Activated naive CD4-positive, alpha-beta T cell treated with Interleukin-2 at 50 U/mL for 16 hours (primary cell): Measurements from ENCODE around the gene SLC25A26.
A peak's percentile ranks its signal among the peaks of the same experiment; 100 is the strongest.

Experiments used
- DNase-seq: peaks from one replicate; pipeline ENCODE4 v3.0.0-alpha.2; 2020

The SLC25A26 gene

GRCh38 chr3:66399529-66400232 lies 178.9 kb downstream of the SLC25A26 start:
- DNase-seq = no peak

DNA sequence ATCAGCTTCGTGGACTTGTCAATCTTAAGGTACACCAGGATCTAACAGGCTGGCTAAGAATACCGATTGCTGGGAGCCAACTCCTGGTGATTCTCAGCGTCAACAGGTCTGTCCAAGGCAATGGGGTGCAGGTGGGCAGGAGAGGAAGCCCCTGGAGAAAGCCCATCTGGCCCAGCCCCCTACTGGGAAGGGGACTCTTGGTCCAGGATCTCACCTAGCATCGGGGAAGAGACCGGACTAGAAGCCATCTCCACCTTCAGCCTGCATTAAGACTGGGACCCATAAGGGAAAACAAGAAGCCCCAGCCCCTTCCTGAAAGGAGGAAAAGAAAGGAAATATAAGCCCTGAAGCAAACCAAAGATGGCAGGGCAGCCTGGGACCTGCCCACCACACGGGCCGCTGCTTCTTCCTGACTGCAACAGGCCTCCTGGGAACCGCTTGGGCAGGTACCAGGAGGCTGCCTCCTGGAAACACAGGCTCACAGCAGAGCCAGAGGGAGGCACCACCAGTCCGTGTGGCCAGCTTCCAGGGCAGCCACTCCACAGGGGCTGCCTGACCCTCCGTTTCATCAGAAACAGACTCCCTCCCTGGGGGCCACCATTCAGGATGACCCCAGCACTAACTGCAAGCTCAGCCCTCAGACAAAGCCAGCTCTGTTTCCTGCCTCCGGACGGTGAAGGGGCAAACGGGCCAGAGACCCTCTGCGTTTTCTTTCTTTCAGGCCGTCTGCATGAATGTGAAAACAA lies 179.8 kb downstream of the SLC25A26 start:
- DNase-seq = no peak

DNA sequence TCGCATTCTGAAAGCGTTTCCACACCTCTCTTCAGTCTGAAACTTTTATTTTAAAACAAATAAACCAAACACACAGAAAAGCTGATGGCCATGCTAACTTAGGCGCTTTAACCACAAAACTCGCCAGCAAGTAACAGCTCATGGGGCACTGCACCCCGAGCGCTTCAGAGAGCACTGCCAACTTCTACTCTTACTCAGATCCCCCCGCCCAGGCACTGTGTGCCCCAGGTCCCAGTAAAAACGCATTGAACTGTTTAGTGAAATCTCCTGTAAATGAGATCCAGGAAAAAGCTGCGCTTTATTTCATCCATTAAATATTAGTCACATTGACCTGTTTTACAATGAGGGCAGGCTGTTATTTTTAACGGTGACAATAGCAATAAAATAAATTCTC lies 180.4 kb downstream of the SLC25A26 start:
- DNase-seq = no peak

DNA sequence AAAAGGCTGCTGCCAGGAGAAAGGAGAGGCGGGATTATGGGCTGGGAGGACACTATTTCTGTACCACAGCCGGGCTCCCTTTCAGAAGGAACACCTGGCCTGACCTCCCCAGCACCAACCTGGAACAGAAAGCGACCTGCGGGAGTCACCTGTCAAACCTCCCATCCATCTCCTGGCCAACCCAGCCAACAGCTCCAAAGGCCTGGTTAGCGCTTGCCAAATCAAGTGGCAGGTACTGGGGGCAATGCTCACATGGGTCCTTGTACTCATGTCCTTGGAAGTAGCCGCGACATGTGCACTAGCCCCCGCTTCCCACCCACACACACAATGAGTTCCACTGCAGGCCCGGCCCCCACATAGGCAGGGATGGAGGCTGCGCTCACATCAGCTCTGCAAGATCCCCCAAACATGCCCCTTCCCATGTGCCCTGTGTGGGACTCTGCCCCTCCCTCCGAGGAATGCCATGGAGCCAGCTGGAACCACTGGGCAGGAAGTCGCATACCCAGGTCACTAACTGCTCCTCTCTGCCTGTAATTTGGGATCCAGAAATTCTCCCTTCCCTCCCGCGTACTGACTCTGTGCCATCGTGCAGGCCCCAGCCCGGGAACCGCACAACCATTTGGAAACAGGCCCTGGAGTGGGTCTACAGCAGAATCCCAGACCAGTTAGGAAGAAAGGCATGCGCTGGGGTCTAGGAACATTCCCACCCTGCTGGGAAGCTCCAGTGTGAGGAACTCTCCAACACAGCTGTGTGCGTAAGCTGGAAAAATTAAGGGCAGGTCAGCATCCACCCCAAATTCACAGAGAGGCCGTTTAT lies 181.1 kb downstream of the SLC25A26 start:
- DNase-seq = no peak

GRCh38 chr3:66402596-66403290 lies 181.9 kb downstream of the SLC25A26 start:
- no peak for DNase-seq

DNA sequence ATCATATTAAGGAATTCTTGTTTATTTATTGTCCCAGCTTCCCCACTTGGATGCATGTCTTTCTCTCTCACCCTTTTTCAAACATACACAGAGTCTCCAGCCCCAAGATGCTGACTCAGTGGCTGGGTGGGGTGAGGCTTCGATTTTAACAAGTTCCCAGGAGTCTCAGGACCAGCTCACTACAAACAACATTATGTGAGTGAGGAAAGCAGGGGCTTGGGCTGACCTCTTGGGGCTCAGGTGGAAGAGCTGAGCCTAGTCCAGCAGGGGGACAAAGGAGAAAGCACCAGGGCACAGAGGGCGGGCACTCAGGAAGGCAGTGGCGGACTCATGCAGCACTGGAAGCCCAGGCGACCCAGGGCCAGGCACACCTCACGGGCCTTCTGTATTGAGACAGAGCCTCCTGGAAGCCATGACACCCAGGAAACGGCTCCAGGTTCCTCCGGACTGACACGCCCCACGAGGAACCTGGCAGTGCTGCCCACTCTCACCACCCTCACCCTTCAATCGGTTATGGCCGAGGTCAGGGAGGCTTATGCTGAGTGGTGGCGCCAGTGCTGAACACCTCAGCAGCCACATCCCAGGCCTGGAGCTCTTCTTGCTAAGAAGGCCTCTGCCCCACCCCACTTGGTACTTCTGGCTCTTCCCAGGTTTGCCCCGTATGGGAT lies 182.7 kb downstream of the SLC25A26 start:
- no peak for DNase-seq

GRCh38 chr3:66404197-66404596 lies 183.4 kb downstream of the SLC25A26 start:
- DNase-seq = no peak

DNA sequence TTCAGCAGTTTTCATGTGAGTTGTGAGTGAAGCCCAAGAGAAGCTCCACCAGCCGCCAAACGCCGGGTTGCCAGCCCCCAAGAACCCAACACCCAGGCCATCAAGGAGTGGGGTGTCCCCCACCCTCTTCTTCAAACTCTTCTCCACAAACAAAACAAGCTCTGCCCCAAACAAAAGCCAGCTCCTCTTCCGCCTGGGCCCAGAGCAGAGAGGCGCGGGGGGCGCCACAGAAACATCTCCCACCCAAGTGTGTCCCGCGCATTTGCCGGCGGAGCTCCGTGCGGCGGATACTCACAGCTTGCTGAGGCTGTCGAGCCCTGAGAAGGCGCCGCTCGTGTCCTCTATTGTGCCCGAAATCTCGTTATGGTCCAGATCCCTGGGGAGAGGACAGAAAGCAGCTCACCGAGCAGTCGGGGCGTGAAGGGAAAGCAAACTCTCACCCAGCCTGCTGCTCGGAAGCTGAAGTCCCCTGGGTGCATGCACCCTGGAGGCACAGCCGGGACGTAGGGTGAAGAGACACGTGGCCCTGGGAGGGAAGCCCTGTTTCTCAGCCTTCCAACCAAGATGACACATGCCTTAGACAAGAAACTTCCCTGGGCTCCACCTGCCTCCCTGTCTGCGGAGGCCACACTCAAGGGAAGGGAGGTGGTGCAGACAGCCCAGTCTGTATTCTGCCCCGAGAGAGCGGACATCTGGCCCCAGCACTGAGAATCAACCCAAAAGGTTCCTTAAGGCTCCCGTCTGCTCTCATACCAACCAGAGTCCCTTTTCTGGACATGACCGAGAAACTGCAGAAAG lies 184.3 kb downstream of the SLC25A26 start:
- DNase-seq = no peak

DNA sequence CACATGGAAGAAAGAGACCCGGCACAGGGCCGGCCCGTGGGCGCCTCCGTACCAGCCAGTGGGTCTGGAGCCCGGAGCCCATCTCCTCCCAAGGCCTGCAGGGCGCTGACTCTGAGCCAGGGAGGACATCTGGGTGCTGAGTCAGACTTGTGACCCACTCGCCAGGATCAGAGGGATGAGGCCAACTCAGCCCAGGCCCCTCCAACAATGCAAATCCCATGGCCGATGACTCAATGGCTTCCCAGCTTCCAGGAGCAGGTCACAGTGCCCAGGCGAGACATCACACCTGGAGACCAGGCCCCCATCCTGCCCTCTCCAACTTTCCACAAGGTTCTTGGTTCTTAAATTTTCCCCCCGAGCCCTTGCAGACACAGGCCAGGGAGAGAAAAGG lies 184.9 kb downstream of the SLC25A26 start:
- no peak for DNase-seq

GRCh38 chr3:66406163-66406562 lies 185.4 kb downstream of the SLC25A26 start:
- DNase-seq = no peak

- no peak for DNase-seq
These were observed 186.2 kb downstream of the SLC25A26 start for GRCh38 chr3:66406831-66407610.

GRCh38 chr3:66407611-66408218 lies 186.9 kb downstream of the SLC25A26 start:
- DNase-seq = peak; percentile 77

GRCh38 chr3:66409771-66410754 lies 189.3 kb downstream of the SLC25A26 start:
- no peak for DNase-seq

GRCh38 chr3:66410976-66411375 lies 190.2 kb downstream of the SLC25A26 start:
- no peak for DNase-seq

DNA sequence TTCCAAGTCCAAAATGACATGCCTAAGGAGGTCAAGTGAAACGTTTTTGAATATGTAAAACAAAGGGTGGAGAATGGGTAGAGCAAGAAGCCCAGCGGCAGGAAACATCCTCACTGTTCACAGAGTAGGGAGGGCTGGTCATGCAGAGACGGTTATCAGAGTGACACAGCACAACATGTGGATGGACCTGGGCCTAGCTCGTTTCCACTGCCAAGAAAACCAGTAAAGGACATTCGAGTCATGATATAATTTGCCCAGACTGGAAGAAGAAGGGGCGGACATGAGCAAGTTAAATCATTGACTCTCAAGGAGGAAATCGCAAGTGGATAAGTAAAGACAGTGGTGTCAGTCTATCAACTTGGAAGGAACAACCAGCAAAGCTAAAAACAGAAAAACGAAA lies 190.7 kb downstream of the SLC25A26 start:
- DNase-seq = no peak

DNA sequence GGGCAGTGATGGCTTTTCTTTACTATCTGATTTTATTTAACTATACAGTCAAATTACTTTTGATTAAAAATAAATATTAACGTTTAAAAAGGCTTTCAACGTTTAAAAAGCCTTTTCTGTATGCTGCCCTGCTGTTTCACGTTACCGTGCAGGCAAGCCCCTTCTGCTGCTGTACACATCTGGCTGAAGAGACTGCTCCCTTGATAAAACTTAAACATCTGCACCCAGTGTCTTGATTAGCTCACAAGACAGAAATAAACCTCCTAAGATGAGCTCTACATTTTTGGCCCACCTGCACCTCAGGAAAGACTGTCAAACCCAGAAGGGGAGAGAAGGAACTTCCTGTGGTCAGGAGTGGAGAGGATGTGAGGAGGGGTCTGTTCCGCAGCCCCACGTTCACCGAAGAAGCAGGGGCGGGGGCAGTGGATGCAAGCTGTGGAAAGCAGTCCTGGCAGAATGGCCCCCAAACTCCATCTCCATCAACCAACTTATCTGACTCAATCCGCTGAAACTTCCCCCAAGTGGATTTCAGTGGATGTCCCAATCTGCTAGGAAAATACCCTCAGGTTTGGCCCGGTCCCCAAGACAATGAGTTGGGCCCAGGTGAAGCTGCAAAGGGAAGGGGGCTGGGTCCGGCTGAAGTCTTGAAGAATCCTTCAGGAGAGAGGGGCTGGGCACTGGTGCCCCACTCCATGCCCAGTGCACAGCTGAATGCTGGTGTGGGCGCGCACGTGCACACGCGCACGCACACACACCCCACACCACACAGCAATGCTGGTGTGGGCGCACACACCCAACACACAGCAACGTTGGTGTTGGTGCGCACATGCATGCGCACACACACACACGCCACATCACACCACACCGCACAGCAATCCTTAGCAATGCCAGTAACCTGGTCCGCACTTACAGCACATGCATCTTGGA lies 191.4 kb downstream of the SLC25A26 start:
- no peak for DNase-seq

GRCh38 chr3:66413151-66413751 lies 192.4 kb downstream of the SLC25A26 start:
- DNase-seq = no peak
